K562 (cell line): ENCODE data around the gene ATP5PD. TPM values are rescaled to one million over a fixed set of nuclear protein-coding genes. Genes with fewer than 3 reads are reported as not detected.

Source experiments
- ARID1B ChIP-seq: fragments of 450-650 bp; IDR thresholded peaks from 2 replicates; pipeline ENCODE4 v1.6.1; 2016; ENCODE audit warnings: antibody characterized with exemption, mild to moderate bottlenecking, inconsistent platforms
- BHLHE40 ChIP-seq: IDR thresholded peaks from 2 replicates; pipeline ENCODE4 v1.6.1; 2011; ENCODE audit warnings: low read length, improper control_type of control experiment
- CHCHD3 ChIP-seq: fragments of 250-450 bp; sonication (Bioruptor Pico); IDR thresholded peaks from 2 replicates; pipeline ENCODE4 v2.1.2; 2022; ENCODE audit warnings: mild to moderate bottlenecking
- CREB1 ChIP-seq, 2 experiments: sonication (generic) in 1 of 2; formaldehyde crosslinking in 1 of 2; IDR thresholded peaks; 2 replicates each; pipeline versions ENCODE4 v1.6.1 to v1.8.0; 2012 to 2022; ENCODE audit warnings: inconsistent platforms in 1 of 2, mild to moderate bottlenecking in 1 of 2, missing genetic modification reagents in 1 of 2, moderate library complexity in 1 of 2
- DMBX1 ChIP-seq: fragments of 250-450 bp; sonication (Bioruptor Pico); IDR thresholded peaks from 2 replicates; pipeline ENCODE4 v1.8.0; 2022; ENCODE audit warnings: inconsistent platforms, mild to moderate bottlenecking, moderate library complexity, borderline replicate concordance
- ELF4 ChIP-seq: fragments of 450-650 bp; formaldehyde crosslinking; IDR thresholded peaks from 2 replicates; pipeline ENCODE4 v1.4.0; 2022; ENCODE audit warnings: missing genetic modification characterization
- HDAC1 ChIP-seq, 2 experiments: fragments of 450-650 bp; IDR thresholded peaks; 2 replicates each; pipeline ENCODE4 v1.6.1; 2016 to 2017; ENCODE audit warnings: inconsistent platforms in 1 of 2, mild to moderate bottlenecking in 1 of 2, moderate library complexity in 1 of 2
- JUND ChIP-seq, 2 experiments: IDR thresholded peaks; 2 replicates in 1 of 2; 3 replicates in 1 of 2; pipeline ENCODE4 v1.6.1; 2011; ENCODE audit warnings: borderline replicate concordance in 2 of 2, low read depth in 2 of 2, low read length in 2 of 2, improper control_type of control experiment in 1 of 2, missing biosample characterization in 1 of 2, missing genetic modification characterization in 1 of 2, missing genetic modification reagents in 1 of 2
- KLF10 ChIP-seq: fragments of 250-450 bp; sonication (Bioruptor Pico); IDR thresholded peaks from 2 replicates; pipeline ENCODE4 v1.6.1; 2021; ENCODE audit warnings: matching md5 sums
- NFE2 ChIP-seq: IDR thresholded peaks from 2 replicates; pipeline ENCODE4 v1.6.1; 2014; ENCODE audit warnings: antibody characterized with exemption, low read depth
- SMARCE1 ChIP-seq: fragments of 450-650 bp; IDR thresholded peaks from 2 replicates; pipeline ENCODE4 v1.7.1; 2016; ENCODE audit warnings: mild to moderate bottlenecking
- STAT5B ChIP-seq: fragments of 250-450 bp; sonication (Bioruptor Pico); IDR thresholded peaks from 2 replicates; pipeline ENCODE4 v1.8.0; 2021; ENCODE audit warnings: mild to moderate bottlenecking, inconsistent platforms
- TCF3 ChIP-seq: sonication (generic); formaldehyde crosslinking; IDR thresholded peaks from 2 replicates; pipeline ENCODE4 v1.4.0; 2020; ENCODE audit warnings: mild to moderate bottlenecking, missing genetic modification reagents
- THRB ChIP-seq: fragments of 450-650 bp; formaldehyde crosslinking; conservative IDR thresholded peaks from 2 replicates; pipeline ENCODE4 v1.4.0; 2022; ENCODE audit warnings: mild to moderate bottlenecking, missing genetic modification characterization
- ZBED1 ChIP-seq: IDR thresholded peaks from 2 replicates; pipeline ENCODE4 v1.6.1; 2014
- ZNF224 ChIP-seq: sonication (generic); formaldehyde crosslinking; IDR thresholded peaks from 2 replicates; pipeline ENCODE4 v1.8.0; 2022; ENCODE audit warnings: mild to moderate bottlenecking, missing genetic modification reagents
- ZNF274 ChIP-seq: IDR thresholded peaks from 2 replicates; pipeline ENCODE4 v1.6.1; 2011; ENCODE audit warnings: low read depth, mild to moderate bottlenecking, low read length, moderate library complexity, borderline replicate concordance
- ZNF316 ChIP-seq: fragments of 450-650 bp; IDR thresholded peaks from 2 replicates; pipeline ENCODE4 v1.6.1; 2016
- ZNF592 ChIP-seq: fragments of 450-650 bp; IDR thresholded peaks from 2 replicates; pipeline ENCODE4 v1.6.1; 2017; ENCODE audit warnings: antibody characterized with exemption, mild to moderate bottlenecking
- ZNF668 ChIP-seq: fragments of 250-450 bp; sonication (Bioruptor Pico); IDR thresholded peaks from 2 replicates; pipeline ENCODE4 v1.8.0; 2022; ENCODE audit warnings: mild to moderate bottlenecking, inconsistent platforms
- ZNF830 ChIP-seq: fragments of 250-450 bp; sonication (Bioruptor Pico); IDR thresholded peaks from 2 replicates; pipeline ENCODE4 v1.5.0; 2021; ENCODE audit warnings: mild to moderate bottlenecking
- polyA plus RNA-seq, 8 experiments: library from polyadenylated mRNA; depleted of rRNA in 4 of 8; stranded (reverse) in 5 of 8; unstranded in 3 of 8; fragments of >200 nt; fragmentation: Nextera tagmentation in 2 of 8; fragmentation: Illumina TruSeq in 1 of 8; extraction: Ambion mirVana in 2 of 8; extraction: Trizol in 1 of 8; gene quantifications; 2 replicates each; pipeline versions ENCODE4 v1.2.1 to v1.2.3, GENCODE V29; 2011 to 2014; ENCODE audit warnings: inconsistent platforms in 1 of 8, missing spikeins in 1 of 8
- total RNA-seq, 7 experiments: library from RNA; depleted of rRNA in 6 of 7; stranded (reverse); fragments of >200 nt in 6 of 7; fragmentation: Illumina TruSeq in 2 of 7; extraction: Trizol in 2 of 7; gene quantifications; 2 replicates each; pipeline versions ENCODE4 v1.2.1 to v1.2.3, GENCODE V29; 2011 to 2021; ENCODE audit warnings: low replicate concordance in 1 of 7

ATP5PD gene
- total and polyA plus RNA-seq, 9 of the 15 experiments (the other 6 are each of a cell fraction or from before 2014, with no cell fraction given): 271 to 828 (median 432) TPM

DNA sequence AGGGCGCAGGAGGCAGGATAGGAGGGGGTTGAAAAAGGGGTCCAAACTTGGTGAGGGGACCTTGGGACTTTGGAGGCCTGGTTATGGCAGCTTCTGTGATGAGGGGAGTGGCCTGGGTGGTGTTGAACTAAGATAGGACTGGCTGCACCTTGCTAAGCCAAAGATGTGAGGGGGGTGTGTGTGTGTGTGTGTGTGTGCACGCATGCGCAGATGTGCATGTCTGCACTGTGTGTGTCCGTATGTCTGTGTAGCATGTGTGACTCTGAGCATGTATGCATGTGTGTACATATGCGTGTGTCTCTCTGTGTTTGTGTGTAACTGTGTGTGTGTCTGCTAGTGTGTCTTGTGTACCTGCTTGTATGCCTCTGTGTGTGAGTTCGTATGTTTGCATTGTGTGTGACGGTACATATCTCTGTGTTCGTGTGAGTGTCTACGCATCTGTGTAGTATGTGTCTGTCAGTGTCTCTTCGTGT lies 45.1 kb upstream of the ATP5PD start (continued):
- TF ChIP-seq ELF4 (peak; percentile 50; the same call in 1 of the 2 replicates), ZBED1 (no peak; the same call in 1 of the 2 replicates), ZNF830 (CRISPR knock-in tag) (no peak), ZNF316 (peak; percentile 23; the same call in 1 of the 2 replicates), ZNF224 (CRISPR knock-in tag) (no peak), KLF10 (CRISPR knock-in tag) (no peak), CREB1 (IDR thresholded peaks at IDR 0.05) (no peak), CREB1 (CRISPR knock-in tag; IDR thresholded peaks at IDR 0.05) (peak; percentile 45; the same call in 1 of the 2 replicates), SMARCE1 (peak; percentile 45; the same call in 1 of the 2 replicates), STAT5B (no peak), ARID1B (peak; percentile 75), ZNF274 (no peak), ZNF592 (no peak), HDAC1 (IDR thresholded peaks at IDR 0.05) (peak in 1 of 2 experiments; percentile 50; a peak in 1 of 4 replicates), TCF3 (CRISPR knock-in tag) (peak; percentile 45; the same call in 1 of the 2 replicates), ZNF668 (CRISPR knock-in tag) (no peak), DMBX1 (CRISPR knock-in tag) (no peak), THRB (CRISPR knock-in tag) (0 out of 2 replicates have a peak, but pooled peaks have one; percentile 7), NFE2 (no peak), JUND (IDR thresholded peaks at IDR 0.05; ENCODE audit: borderline replicate concordance, low read depth, low read length) (0 out of 2 replicates have a peak, but pooled peaks have one; percentile 2), JUND (tag; IDR thresholded peaks at IDR 0.05; ENCODE audit: borderline replicate concordance, low read depth, low read length) (no peak; the same call in 1 of the 3 replicates), BHLHE40 (no peak), CHCHD3 (CRISPR knock-in tag) (no peak)
